Psoas muscle (tissue), 8 donors: ENCODE results near the gene DOK7. TPM values are rescaled to one million over a fixed set of nuclear protein-coding genes. Genes with fewer than 3 reads are reported as not detected.

ENCODE experiments used
- ATAC-seq, 4 donors: fragments of 200-7000 bp; cut with Tn5 transposase; one replicate each; pipeline ENCODE4 v1.9.1; 2020; ENCODE audit warnings: moderate library complexity in 3 of 4, mild to moderate bottlenecking in 2 of 4
- DNase-seq, 2 donors: peaks; one replicate each; pipeline ENCODE4 v3.0.0-alpha.2; 2020
- H3K27ac ChIP-seq: fragments of 200-600 bp; one replicate; pipeline ENCODE4 v1.8.0; 2022
- H3K27me3 ChIP-seq, 3 donors: fragments of 200-600 bp in 1 of 3; one replicate each; pipeline versions ENCODE4 v1.6.1 to v1.8.0; 2013 to 2022; ENCODE audit warnings: low read length in 2 of 3, mild to moderate bottlenecking in 2 of 3, moderate library complexity in 1 of 3; ENCODE audit not compliant: insufficient read depth in 3 of 3
- H3K36me3 ChIP-seq, 2 donors: fragments of 200-600 bp in 1 of 2; one replicate each; pipeline versions ENCODE4 v1.6.1 to v1.8.0; 2013 to 2022; ENCODE audit warnings: low read depth in 1 of 2, mild to moderate bottlenecking in 1 of 2, moderate library complexity in 1 of 2; ENCODE audit not compliant: insufficient read depth in 1 of 2
- H3K4me1 ChIP-seq: fragments of 200-600 bp; one replicate; pipeline ENCODE4 v1.8.0; 2022
- H3K4me3 ChIP-seq: fragments of 200-600 bp; one replicate; pipeline ENCODE4 v1.8.0; 2022; ENCODE audit warnings: mild to moderate bottlenecking
- H3K9me3 ChIP-seq: fragments of 200-600 bp; one replicate; pipeline ENCODE4 v1.8.0; 2022
- WGBS, 3 donors: extraction: QIAGEN DNeasy Blood & Tissue Kit; methylation state at CpG; one replicate each; pipeline versions ENCODE4 v1.1.6 to v1.1.7; 2013; 5-methylcytosine and 5-hydroxymethylcytosine counted together
- intact Hi-C, 2 donors: fragments of 100-400 bp; cut with DNase I; formaldehyde crosslinking; loops; one replicate each; pipeline versions ENCODE4 v1.11.0 to v1.14.2; 2022
- polyA plus RNA-seq, 3 donors: library from polyadenylated mRNA; stranded (reverse); fragments of 200-250 nt; gene quantifications; one replicate each; pipeline ENCODE4 v1.2.3, GENCODE V29; 2013
- total RNA-seq, 4 donors: library from RNA; stranded (reverse); fragmentation: NEBNext Ultra II Directional in 2 of 4; extraction: Animal tissue kit (Norgen Biotek cat#: 25700) in 2 of 4; gene quantifications; one replicate each; pipeline versions ENCODE4 v1.2.1 to v1.2.4, GENCODE V29; 2021 to 2023
- TF ChIP-seq, protein P1 (sequence below): fragments of 200-600 bp; IDR thresholded peaks from one replicate; pipeline ENCODE4 v1.8.0; 2022; ENCODE audit warnings: antibody characterized with exemption
- donor health status: healthy with polysubstance abuse.
- donor health status: DM: no; HTN: no; CAD: no; lungs with moderate emphysema.
- donor health status: Bipolar disorder and iron deficiency.
- donor health status: healthy.
- donor health status: DM: yes; HTN: yes; CAD: no.
- donor health status: DM: no; HTN: no; CAD: no.
- donor health status: DM: no; HTN: no; CAD: no.
- donor health status: DM: yes; HTN: yes; CAD: no.

Gene DOK7
- total and polyA plus RNA-seq, 7 donors: 3.4 to 48.6 (median 21.5) TPM

DNA sequence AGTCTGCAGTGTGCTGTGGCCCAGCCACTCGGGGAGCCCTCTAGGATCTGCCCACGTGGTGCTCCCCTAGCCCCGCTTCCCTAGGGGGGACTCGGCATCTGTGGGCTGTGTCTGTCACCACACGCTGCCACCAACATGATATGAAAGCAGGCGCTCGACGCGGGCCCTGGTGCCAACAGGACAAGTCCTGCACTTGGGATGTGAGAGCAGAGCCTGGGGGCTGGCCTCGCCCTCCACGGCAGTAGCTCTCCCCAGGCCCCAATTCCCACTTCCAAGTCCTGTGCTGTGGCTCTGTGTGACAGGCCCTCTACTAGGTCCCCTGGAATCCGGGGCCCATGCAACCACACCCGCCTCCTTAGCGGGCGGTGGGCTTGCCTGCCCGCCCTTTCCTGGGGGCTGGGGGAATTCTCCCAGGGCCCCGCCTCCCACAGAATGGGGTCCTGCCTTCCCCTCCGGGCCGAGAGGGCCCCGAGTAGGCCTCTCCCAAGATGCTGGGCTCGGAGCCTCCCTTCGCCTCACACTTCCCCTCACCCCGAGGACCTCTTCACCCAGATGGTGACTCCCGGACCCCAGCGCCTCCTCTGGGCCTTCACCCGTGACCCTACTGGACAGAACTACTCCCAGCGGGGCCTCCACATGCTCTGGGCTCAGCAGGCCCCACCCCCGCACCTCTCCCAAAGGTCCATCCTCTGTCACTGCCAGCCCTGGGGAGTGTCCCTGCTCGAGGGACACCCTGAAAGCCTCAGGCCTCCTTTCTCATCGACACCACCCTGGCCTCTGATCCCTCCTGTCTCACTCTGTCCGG is 57.9 kb downstream of the DOK7 start:
- Histone ChIP-seq H3K36me3 (peaks cover 2 to 88% of the 10 kb centered on the region in 2 donors), H3K9me3 (no peaks in the 10 kb centered on the region), H3K4me1 (no peaks in the 10 kb centered on the region), H3K27me3 (no peaks in the 10 kb centered on the region), H3K27ac (no peak overlapping the region), H3K4me3 (no peak overlapping the region)
- TF ChIP-seq, protein P1, sequence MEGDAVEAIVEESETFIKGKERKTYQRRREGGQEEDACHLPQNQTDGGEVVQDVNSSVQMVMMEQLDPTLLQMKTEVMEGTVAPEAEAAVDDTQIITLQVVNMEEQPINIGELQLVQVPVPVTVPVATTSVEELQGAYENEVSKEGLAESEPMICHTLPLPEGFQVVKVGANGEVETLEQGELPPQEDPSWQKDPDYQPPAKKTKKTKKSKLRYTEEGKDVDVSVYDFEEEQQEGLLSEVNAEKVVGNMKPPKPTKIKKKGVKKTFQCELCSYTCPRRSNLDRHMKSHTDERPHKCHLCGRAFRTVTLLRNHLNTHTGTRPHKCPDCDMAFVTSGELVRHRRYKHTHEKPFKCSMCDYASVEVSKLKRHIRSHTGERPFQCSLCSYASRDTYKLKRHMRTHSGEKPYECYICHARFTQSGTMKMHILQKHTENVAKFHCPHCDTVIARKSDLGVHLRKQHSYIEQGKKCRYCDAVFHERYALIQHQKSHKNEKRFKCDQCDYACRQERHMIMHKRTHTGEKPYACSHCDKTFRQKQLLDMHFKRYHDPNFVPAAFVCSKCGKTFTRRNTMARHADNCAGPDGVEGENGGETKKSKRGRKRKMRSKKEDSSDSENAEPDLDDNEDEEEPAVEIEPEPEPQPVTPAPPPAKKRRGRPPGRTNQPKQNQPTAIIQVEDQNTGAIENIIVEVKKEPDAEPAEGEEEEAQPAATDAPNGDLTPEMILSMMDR: no peak
- ATAC-seq (no peak), DNase-seq (peak in 1 of 2 donors; percentile 56)
- intact Hi-C loops: no loop called here
- 88 to 89% (median 89%) methylated on average over 29 to 31 of the region's 31 CpGs for WGBS, 3 donors

DNA sequence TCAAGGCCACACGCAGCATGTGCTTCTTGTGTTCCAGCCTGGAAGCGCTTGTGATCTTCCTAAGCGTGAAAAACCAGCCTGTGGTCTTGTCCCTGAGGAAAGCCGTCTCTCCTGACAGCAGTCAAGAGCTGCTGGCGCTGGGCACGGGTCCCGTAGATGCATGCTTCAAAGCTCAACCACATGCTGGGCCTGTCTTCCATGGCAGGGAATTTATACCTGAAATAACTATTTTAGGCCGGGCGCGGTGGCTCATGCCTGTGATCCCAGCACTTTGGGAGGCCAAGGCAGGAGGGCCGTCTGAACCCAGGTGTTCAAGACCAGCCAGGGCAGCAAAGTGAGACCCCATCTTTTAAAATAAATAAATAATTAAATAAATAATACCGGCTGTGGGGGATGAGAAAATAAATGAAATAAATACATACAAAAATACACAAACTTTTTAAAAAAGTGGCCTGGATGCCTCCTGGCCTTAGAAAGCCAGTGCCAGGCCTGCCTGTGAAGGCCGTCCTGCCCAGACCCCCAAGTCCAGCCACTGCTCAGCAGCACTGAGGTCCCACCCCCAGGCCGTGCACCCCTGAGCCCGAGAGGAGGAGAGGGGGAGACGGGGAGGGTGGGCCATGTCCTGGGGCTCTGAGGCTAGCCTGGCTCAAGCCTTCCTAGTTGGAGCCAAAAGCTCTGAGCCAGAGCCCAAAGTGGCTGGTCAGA is 58.7 kb downstream of the DOK7 start:
- H3K27ac ChIP-seq: no peak overlapping the region
- H3K27me3 ChIP-seq: no peaks in the 10 kb centered on the region
- H3K4me1 ChIP-seq: no peaks in the 10 kb centered on the region
- TF ChIP-seq, protein P1: no peak
- DNase-seq (peak in 1 of 2 donors; percentile 46), ATAC-seq (no peak)
- peaks cover 2 to 80% of the 10 kb centered on the region in 2 donors for H3K36me3 ChIP-seq
- no peaks in the 10 kb centered on the region for H3K9me3 ChIP-seq
- intact Hi-C loops: no loop called here
- no peak overlapping the region for H3K4me3 ChIP-seq
- 90 to 93% (median 92%) methylated on average over 16 of the region's 16 CpGs for WGBS, 3 donors

DNA sequence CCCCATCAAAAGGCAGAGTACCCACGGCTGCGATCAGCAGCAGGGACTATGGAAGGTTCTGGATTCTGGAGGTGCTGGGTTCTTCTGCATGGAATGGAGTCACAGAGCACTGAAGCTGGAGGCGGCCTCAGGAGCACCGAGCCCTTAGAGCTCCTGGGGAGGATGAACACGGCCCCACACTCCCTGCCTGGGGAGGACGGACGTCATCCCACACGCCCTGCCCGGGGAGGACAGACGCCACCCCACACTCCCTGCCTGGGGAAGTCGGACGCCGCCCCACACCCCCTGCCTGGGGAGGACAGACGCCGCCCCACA is 59.2 kb downstream of the DOK7 start:
- Histone ChIP-seq H3K36me3 (peaks cover 0 to 77% of the 10 kb centered on the region in 2 donors), H3K4me3 (no peak overlapping the region), H3K27ac (no peak overlapping the region), H3K9me3 (no peaks in the 10 kb centered on the region), H3K4me1 (no peaks in the 10 kb centered on the region), H3K27me3 (no peaks in the 10 kb centered on the region)
- ATAC-seq: no peak
- 87 to 95% (median 90%) methylated on average over 15 of the region's 15 CpGs for WGBS, 3 donors
- TF ChIP-seq, protein P1: no peak
- intact Hi-C loops: no loop called here
- DNase-seq: no peak

DNA sequence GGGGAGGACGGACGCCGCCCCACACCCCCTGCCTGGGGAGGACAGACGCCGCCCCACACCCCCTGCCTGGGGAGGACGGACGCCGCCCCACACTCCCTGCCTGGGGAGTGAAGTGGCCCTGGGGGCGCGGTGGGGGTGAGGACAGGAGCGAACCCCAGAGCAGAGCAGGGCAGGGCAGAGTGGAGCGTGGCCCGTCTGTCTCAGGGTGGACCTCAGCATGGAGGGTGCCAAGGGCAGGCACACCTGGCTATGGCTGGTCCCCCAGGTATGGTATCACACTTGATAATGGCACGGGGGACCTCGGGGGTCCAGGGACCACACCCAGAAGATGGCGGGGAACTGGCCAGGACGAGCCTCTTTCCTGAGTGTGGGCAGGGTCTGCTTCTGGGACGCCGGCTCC is 59.5 kb downstream of the DOK7 start:
- H3K36me3 ChIP-seq: peaks cover 0 to 77% of the 10 kb centered on the region in 2 donors
- no peaks in the 10 kb centered on the region for H3K27me3 ChIP-seq
- ATAC-seq (no peak), DNase-seq (peak in 1 of 2 donors; percentile 42)
- 94 to 97% (median 96%) methylated on average over 16 to 19 of the region's 19 CpGs for WGBS, 3 donors
- H3K4me3 ChIP-seq: no peak overlapping the region
- H3K9me3 ChIP-seq: no peaks in the 10 kb centered on the region
- TF ChIP-seq, protein P1: no peak
- intact Hi-C loops: no loop called here
- no peaks in the 10 kb centered on the region for H3K4me1 ChIP-seq
- no peak overlapping the region for H3K27ac ChIP-seq
